ENCODE data around the gene SLCO4A1. TPM values are rescaled to one million over a fixed set of nuclear protein-coding genes. Genes with fewer than 3 reads are reported as not detected.

Gene SLCO4A1
- total and polyA plus RNA-seq, 9 of the 15 experiments (the other 6 are each of a cell fraction or from before 2014, with no cell fraction given): 1.6 to 21.9 (median 12.8) TPM

GRCh38 chr20:62702895-62703852 lies 60.9 kb downstream of the SLCO4A1 start (continued):
- TF ChIP-seq SAFB (IDR thresholded peaks at IDR 0.05; ENCODE audit: borderline replicate concordance, low read depth, low read length): no peak
- TF ChIP-seq RB1 (IDR thresholded peaks at IDR 0.05; ENCODE audit: low read depth): no peak
- no peak for TF ChIP-seq VEZF1 (CRISPR knock-in tag; IDR thresholded peaks at IDR 0.05)
- no peak for TF ChIP-seq ERF (CRISPR knock-in tag; IDR thresholded peaks at IDR 0.05)
- TF ChIP-seq ZNF586 (CRISPR knock-in tag; conservative IDR thresholded peaks at IDR 0.05): no peak
- no peak for TF ChIP-seq ELK1 (CRISPR knock-in tag; IDR thresholded peaks at IDR 0.05)
- TF ChIP-seq, protein P1, sequence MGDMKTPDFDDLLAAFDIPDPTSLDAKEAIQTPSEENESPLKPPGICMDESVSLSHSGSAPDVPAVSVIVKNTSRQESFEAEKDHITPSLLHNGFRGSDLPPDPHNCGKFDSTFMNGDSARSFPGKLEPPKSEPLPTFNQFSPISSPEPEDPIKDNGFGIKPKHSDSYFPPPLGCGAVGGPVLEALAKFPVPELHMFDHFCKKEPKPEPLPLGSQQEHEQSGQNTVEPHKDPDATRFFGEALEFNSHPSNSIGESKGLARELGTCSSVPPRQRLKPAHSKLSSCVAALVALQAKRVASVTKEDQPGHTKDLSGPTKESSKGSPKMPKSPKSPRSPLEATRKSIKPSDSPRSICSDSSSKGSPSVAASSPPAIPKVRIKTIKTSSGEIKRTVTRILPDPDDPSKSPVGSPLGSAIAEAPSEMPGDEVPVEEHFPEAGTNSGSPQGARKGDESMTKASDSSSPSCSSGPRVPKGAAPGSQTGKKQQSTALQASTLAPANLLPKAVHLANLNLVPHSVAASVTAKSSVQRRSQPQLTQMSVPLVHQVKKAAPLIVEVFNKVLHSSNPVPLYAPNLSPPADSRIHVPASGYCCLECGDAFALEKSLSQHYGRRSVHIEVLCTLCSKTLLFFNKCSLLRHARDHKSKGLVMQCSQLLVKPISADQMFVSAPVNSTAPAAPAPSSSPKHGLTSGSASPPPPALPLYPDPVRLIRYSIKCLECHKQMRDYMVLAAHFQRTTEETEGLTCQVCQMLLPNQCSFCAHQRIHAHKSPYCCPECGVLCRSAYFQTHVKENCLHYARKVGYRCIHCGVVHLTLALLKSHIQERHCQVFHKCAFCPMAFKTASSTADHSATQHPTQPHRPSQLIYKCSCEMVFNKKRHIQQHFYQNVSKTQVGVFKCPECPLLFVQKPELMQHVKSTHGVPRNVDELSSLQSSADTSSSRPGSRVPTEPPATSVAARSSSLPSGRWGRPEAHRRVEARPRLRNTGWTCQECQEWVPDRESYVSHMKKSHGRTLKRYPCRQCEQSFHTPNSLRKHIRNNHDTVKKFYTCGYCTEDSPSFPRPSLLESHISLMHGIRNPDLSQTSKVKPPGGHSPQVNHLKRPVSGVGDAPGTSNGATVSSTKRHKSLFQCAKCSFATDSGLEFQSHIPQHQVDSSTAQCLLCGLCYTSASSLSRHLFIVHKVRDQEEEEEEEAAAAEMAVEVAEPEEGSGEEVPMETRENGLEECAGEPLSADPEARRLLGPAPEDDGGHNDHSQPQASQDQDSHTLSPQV (IDR thresholded peaks at IDR 0.05): no peak
- TF ChIP-seq, protein P2, sequence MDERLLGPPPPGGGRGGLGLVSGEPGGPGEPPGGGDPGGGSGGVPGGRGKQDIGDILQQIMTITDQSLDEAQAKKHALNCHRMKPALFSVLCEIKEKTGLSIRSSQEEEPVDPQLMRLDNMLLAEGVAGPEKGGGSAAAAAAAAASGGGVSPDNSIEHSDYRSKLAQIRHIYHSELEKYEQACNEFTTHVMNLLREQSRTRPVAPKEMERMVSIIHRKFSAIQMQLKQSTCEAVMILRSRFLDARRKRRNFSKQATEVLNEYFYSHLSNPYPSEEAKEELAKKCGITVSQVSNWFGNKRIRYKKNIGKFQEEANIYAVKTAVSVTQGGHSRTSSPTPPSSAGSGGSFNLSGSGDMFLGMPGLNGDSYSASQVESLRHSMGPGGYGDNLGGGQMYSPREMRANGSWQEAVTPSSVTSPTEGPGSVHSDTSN (CRISPR knock-in tag; IDR thresholded peaks at IDR 0.05; ENCODE audit: low read depth): no peak
- TF ChIP-seq, protein P2 (tag; conservative IDR thresholded peaks at IDR 0.05; ENCODE audit: low read depth): 0 out of 2 replicates have a peak, but pooled peaks have one; percentile 20
- TF ChIP-seq SMAD3 (CRISPR knock-in tag; conservative IDR thresholded peaks at IDR 0.05): no peak
- peak; percentile 93 for TF ChIP-seq FOSL1 (tag; conservative IDR thresholded peaks at IDR 0.05)

Data from K562 (cell line).